Left forelimb (tissue), 1 donor: ENCODE data around the gene RIN1.
A peak's percentile ranks its signal among the peaks of the same experiment; 100 is the strongest.

Source experiments
- DNase-seq: peaks from one replicate; pipeline ENCODE4 v3.0.0-alpha.2; 2018; ENCODE audit warnings: low spot score

The RIN1 gene

GRCh38 chr11:66282468-66283455, 53.5 kb downstream of the RIN1 start:
- DNase-seq: peak; percentile 96
